Vagina (tissue), 2 donors: ENCODE measurements around the gene RS1.

Experiments
- POLR2A ChIP-seq, 2 donors: fragments of 450-650 bp; IDR thresholded peaks; one replicate each; pipeline ENCODE4 v1.6.1; 2017; ENCODE audit warnings: antibody characterized with exemption in 2 of 2, mild to moderate bottlenecking in 2 of 2, moderate library complexity in 2 of 2
- POLR2AphosphoS5 ChIP-seq, 2 donors: sonication (generic); formaldehyde crosslinking; IDR thresholded peaks; one replicate each; pipeline ENCODE4 v1.9.0; 2017; ENCODE audit warnings: antibody characterized with exemption in 2 of 2, mild to moderate bottlenecking in 2 of 2, low read depth in 1 of 2; ENCODE audit not compliant: insufficient read depth in 1 of 2
- TF ChIP-seq, protein P1 (sequence below), 3 experiments: fragments of 450-650 bp in 2 of 3; fragments of 200-600 bp in 1 of 3; sonication (generic) in 1 of 3; IDR thresholded peaks; one replicate each; pipeline ENCODE4 v1.5.1; 2017 to 2019; ENCODE audit warnings: antibody characterized with exemption in 3 of 3, mild to moderate bottlenecking in 2 of 3, moderate library complexity in 2 of 3

DNA sequence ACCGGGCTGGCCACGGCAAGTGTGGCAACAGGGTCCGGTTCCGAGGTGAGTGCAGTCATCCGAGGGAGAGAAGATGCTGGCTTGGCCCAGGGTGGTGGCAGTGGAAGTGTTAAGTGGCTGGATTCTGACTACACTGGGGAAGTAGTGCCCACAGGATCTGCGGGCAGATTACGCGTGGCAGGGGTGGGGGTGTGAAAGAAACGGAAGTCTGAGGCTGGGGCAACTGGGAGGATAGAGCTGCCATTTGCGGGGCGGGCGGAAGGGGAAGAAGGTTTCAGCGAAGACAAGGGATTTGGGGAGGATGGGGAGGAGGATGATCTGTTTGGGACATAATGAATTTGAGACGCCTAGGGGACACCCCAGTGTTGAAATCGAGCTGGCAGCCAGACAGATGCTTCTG, 5.3 kb downstream of the RS1 start:
- no peak for TF ChIP-seq POLR2AphosphoS5 (IDR thresholded peaks at IDR 0.05; ENCODE audit: insufficient read depth in 1 of 2, low read depth in 1 of 2)
- TF ChIP-seq, protein P1, sequence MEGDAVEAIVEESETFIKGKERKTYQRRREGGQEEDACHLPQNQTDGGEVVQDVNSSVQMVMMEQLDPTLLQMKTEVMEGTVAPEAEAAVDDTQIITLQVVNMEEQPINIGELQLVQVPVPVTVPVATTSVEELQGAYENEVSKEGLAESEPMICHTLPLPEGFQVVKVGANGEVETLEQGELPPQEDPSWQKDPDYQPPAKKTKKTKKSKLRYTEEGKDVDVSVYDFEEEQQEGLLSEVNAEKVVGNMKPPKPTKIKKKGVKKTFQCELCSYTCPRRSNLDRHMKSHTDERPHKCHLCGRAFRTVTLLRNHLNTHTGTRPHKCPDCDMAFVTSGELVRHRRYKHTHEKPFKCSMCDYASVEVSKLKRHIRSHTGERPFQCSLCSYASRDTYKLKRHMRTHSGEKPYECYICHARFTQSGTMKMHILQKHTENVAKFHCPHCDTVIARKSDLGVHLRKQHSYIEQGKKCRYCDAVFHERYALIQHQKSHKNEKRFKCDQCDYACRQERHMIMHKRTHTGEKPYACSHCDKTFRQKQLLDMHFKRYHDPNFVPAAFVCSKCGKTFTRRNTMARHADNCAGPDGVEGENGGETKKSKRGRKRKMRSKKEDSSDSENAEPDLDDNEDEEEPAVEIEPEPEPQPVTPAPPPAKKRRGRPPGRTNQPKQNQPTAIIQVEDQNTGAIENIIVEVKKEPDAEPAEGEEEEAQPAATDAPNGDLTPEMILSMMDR (IDR thresholded peaks at IDR 0.05): no peak
- TF ChIP-seq POLR2A (IDR thresholded peaks at IDR 0.05): no peak
